RWPE2 (cell line): Measurements from ENCODE around the gene R3HDM2.

ENCODE experiments used
- ATAC-seq: fragments of 200-7000 bp; cut with Tn5 transposase; 3 replicates; pipeline ENCODE4 v1.9.1; 2021; ENCODE audit warnings: low read depth
- DNase-seq: peaks from one replicate; pipeline ENCODE4 v3.0.0-alpha.2; 2020; ENCODE audit warnings: low spot score
- H3K27ac ChIP-seq: fragments of 450-650 bp; 2 replicates; pipeline ENCODE4 v1.5.1; 2017; ENCODE audit warnings: mild to moderate bottlenecking; ENCODE audit not compliant: poor library complexity, severe bottlenecking
- H3K27me3 ChIP-seq: fragments of 250-450 bp; sonication (Bioruptor Pico); 2 replicates; pipeline ENCODE4 v1.5.1; 2021; ENCODE audit warnings: mild to moderate bottlenecking, moderate library complexity; ENCODE audit not compliant: insufficient read depth, poor library complexity, severe bottlenecking
- H3K36me3 ChIP-seq: fragments of 250-450 bp; sonication (Bioruptor Pico); 2 replicates; pipeline ENCODE4 v1.5.1; 2020; ENCODE audit warnings: low read depth, mild to moderate bottlenecking, moderate library complexity
- H3K4me1 ChIP-seq: fragments of 250-450 bp; sonication (Bioruptor Pico); 2 replicates; pipeline ENCODE4 v1.5.1; 2021; ENCODE audit warnings: mild to moderate bottlenecking, moderate library complexity; ENCODE audit not compliant: insufficient read depth, poor library complexity, severe bottlenecking
- H3K4me3 ChIP-seq: fragments of 250-450 bp; sonication (Bioruptor Pico); 2 replicates; pipeline ENCODE4 v1.5.1; 2021; ENCODE audit warnings: mild to moderate bottlenecking, moderate library complexity; ENCODE audit not compliant: severe bottlenecking
- H3K9me3 ChIP-seq: fragments of 250-450 bp; sonication (Bioruptor Pico); 2 replicates; pipeline ENCODE4 v1.5.1; 2021; ENCODE audit warnings: mild to moderate bottlenecking, moderate library complexity; ENCODE audit not compliant: severe bottlenecking
- CTCF ChIP-seq: fragments of 450-650 bp; IDR thresholded peaks from one replicate; pipeline ENCODE4 v1.5.1; 2017; ENCODE audit warnings: mild to moderate bottlenecking, moderate library complexity; ENCODE audit not compliant: poor library complexity, severe bottlenecking

R3HDM2 gene

GRCh38 chr12:57268264-57268663 is 162.6 kb downstream of the R3HDM2 start:
- no peak for ATAC-seq
- Histone ChIP-seq H3K4me1 (no peaks in the 10 kb centered on the region), H3K4me3 (no peak overlapping the region), H3K27me3 (no peaks in the 10 kb centered on the region), H3K9me3 (no peaks in the 10 kb centered on the region), H3K36me3 (peaks cover 47% of the 10 kb centered on the region), H3K27ac (no peak overlapping the region)
- no peak for DNase-seq
- TF ChIP-seq CTCF = no peak

DNA sequence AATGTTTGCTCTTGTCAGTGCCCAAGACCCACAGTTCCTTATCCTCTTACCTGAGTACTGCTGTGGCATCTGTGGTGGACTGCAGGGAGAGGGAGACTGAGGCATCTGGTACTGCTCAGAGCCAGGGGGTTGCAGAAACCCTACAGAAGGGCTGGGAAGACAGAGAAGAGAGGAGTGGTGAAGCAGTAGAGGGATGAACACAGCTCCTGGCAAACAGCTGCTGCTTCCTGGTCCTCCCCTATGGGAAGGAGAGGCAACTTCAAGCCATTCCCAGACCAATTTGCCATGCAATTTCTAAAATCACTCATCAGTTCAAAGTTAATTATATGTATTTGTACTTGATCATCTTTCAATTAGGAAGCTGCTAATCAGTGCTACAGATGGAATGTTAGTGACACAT is 164.2 kb downstream of the R3HDM2 start:
- Histone ChIP-seq H3K4me3 (no peak overlapping the region), H3K9me3 (no peaks in the 10 kb centered on the region), H3K27me3 (no peaks in the 10 kb centered on the region), H3K36me3 (peaks cover 57% of the 10 kb centered on the region), H3K27ac (no peak overlapping the region), H3K4me1 (no peaks in the 10 kb centered on the region)
- DNase-seq = no peak
- no peak for ATAC-seq
- TF ChIP-seq CTCF = no peak

- H3K27me3 ChIP-seq = no peaks in the 10 kb centered on the region
- peaks cover 61% of the 10 kb centered on the region for H3K36me3 ChIP-seq
- ATAC-seq (no peak), DNase-seq (no peak)
- no peaks in the 10 kb centered on the region for H3K4me1 ChIP-seq
- no peaks in the 10 kb centered on the region for H3K9me3 ChIP-seq
- H3K27ac ChIP-seq = no peak overlapping the region
- no peak overlapping the region for H3K4me3 ChIP-seq
- no peak for TF ChIP-seq CTCF
Observed at GRCh38 chr12:57263096-57263495, 167.7 kb downstream of the R3HDM2 start.

GRCh38 chr12:57262126-57262822 is 168.6 kb downstream of the R3HDM2 start:
- Histone ChIP-seq H3K27me3 (no peaks in the 10 kb centered on the region), H3K9me3 (no peaks in the 10 kb centered on the region), H3K4me1 (no peaks in the 10 kb centered on the region), H3K36me3 (peaks cover 62% of the 10 kb centered on the region), H3K4me3 (no peak overlapping the region), H3K27ac (no peak overlapping the region)
- ATAC-seq = no peak
- no peak for TF ChIP-seq CTCF
- DNase-seq = no peak

GRCh38 chr12:57261428-57261865 is 169.4 kb downstream of the R3HDM2 start:
- no peaks in the 10 kb centered on the region for H3K4me1 ChIP-seq
- TF ChIP-seq CTCF = no peak
- H3K27ac ChIP-seq = no peak overlapping the region
- H3K4me3 ChIP-seq = no peak overlapping the region
- peaks cover 66% of the 10 kb centered on the region for H3K36me3 ChIP-seq
- no peaks in the 10 kb centered on the region for H3K9me3 ChIP-seq
- H3K27me3 ChIP-seq = no peaks in the 10 kb centered on the region
- no peak for DNase-seq
- ATAC-seq = no peak
